HEK293 (cell line): ENCODE measurements around the gene TRIM8.

Experiments
- CTCF ChIP-seq: fragments of 450-650 bp; formaldehyde crosslinking; IDR thresholded peaks from 2 replicates; pipeline ENCODE4 v1.5.1; 2016; ENCODE audit warnings: missing biosample characterization, missing genetic modification characterization
- HOXC10 ChIP-seq: sonication (generic); formaldehyde crosslinking; IDR thresholded peaks from 2 replicates; pipeline ENCODE4 v1.8.1; 2023; ENCODE audit warnings: mild to moderate bottlenecking, missing genetic modification reagents
- MZF1 ChIP-seq: fragments of 450-650 bp; formaldehyde crosslinking; IDR thresholded peaks from 2 replicates; pipeline ENCODE4 v1.5.1; 2017; ENCODE audit warnings: missing biosample characterization, missing genetic modification characterization, borderline replicate concordance
- PBX3 ChIP-seq: sonication (generic); formaldehyde crosslinking; IDR thresholded peaks from 2 replicates; pipeline ENCODE4 v1.8.1; 2022; ENCODE audit warnings: mild to moderate bottlenecking, moderate library complexity, missing genetic modification reagents
- SCRT2 ChIP-seq: fragments of 450-650 bp; formaldehyde crosslinking; IDR thresholded peaks from 2 replicates; pipeline ENCODE4 v1.5.1; 2016; ENCODE audit warnings: missing biosample characterization, missing genetic modification characterization
- WT1 ChIP-seq: fragments of 450-650 bp; formaldehyde crosslinking; IDR thresholded peaks from 2 replicates; pipeline ENCODE4 v1.5.1; 2016; ENCODE audit warnings: missing biosample characterization, missing genetic modification characterization
- ZBTB1 ChIP-seq: fragments of 450-650 bp; formaldehyde crosslinking; IDR thresholded peaks from 2 replicates; pipeline ENCODE4 v1.5.1; 2016; ENCODE audit warnings: missing biosample characterization, missing genetic modification characterization
- ZBTB10 ChIP-seq: fragments of 450-650 bp; formaldehyde crosslinking; IDR thresholded peaks from 2 replicates; pipeline ENCODE4 v1.5.1; 2016; ENCODE audit warnings: missing biosample characterization, missing genetic modification characterization
- ZBTB21 ChIP-seq: fragments of 450-650 bp; formaldehyde crosslinking; IDR thresholded peaks from 2 replicates; pipeline ENCODE4 v1.5.1; 2017; ENCODE audit warnings: missing biosample characterization, missing genetic modification characterization
- ZFP37 ChIP-seq: fragments of 450-650 bp; formaldehyde crosslinking; IDR thresholded peaks from 2 replicates; pipeline ENCODE4 v1.5.1; 2016; ENCODE audit warnings: missing biosample characterization, missing genetic modification characterization
- ZFP41 ChIP-seq: fragments of 450-650 bp; formaldehyde crosslinking; IDR thresholded peaks from 2 replicates; pipeline ENCODE4 v1.5.1; 2016; ENCODE audit warnings: missing biosample characterization, missing genetic modification characterization, borderline replicate concordance
- ZNF10 ChIP-seq: fragments of 450-650 bp; formaldehyde crosslinking; IDR thresholded peaks from 2 replicates; pipeline ENCODE4 v1.5.1; 2017; ENCODE audit warnings: missing biosample characterization, missing genetic modification characterization
- ZNF155 ChIP-seq: fragments of 450-650 bp; formaldehyde crosslinking; IDR thresholded peaks from 2 replicates; pipeline ENCODE4 v1.5.1; 2016; ENCODE audit warnings: missing biosample characterization, missing genetic modification characterization
- ZNF169 ChIP-seq: fragments of 450-650 bp; formaldehyde crosslinking; IDR thresholded peaks from 2 replicates; pipeline ENCODE4 v1.5.1; 2016; ENCODE audit warnings: missing biosample characterization, missing genetic modification characterization
- ZNF175 ChIP-seq: fragments of 450-650 bp; formaldehyde crosslinking; IDR thresholded peaks from 2 replicates; pipeline ENCODE4 v1.5.1; 2016; ENCODE audit warnings: missing biosample characterization, missing genetic modification characterization
- ZNF202 ChIP-seq: fragments of 450-650 bp; formaldehyde crosslinking; IDR thresholded peaks from 2 replicates; pipeline ENCODE4 v1.5.1; 2016; ENCODE audit warnings: missing biosample characterization, missing genetic modification characterization, borderline replicate concordance
- ZNF223 ChIP-seq: fragments of 450-650 bp; formaldehyde crosslinking; IDR thresholded peaks from 2 replicates; pipeline ENCODE4 v1.5.1; 2016; ENCODE audit warnings: missing biosample characterization, missing genetic modification characterization
- ZNF280C ChIP-seq: fragments of 450-650 bp; formaldehyde crosslinking; IDR thresholded peaks from 2 replicates; pipeline ENCODE4 v1.5.1; 2016; ENCODE audit warnings: missing biosample characterization, missing genetic modification characterization
- ZNF311 ChIP-seq: fragments of 450-650 bp; formaldehyde crosslinking; IDR thresholded peaks from 2 replicates; pipeline ENCODE4 v1.5.1; 2017; ENCODE audit warnings: missing biosample characterization, missing genetic modification characterization, borderline replicate concordance
- ZNF354C ChIP-seq: fragments of 450-650 bp; formaldehyde crosslinking; IDR thresholded peaks from 2 replicates; pipeline ENCODE4 v1.5.1; 2016; ENCODE audit warnings: missing biosample characterization, missing genetic modification characterization, low read depth, borderline replicate concordance
- ZNF366 ChIP-seq: fragments of 450-650 bp; formaldehyde crosslinking; conservative IDR thresholded peaks from 2 replicates; pipeline ENCODE4 v1.5.1; 2016; ENCODE audit warnings: missing biosample characterization, missing genetic modification characterization
- ZNF37A ChIP-seq: fragments of 450-650 bp; IDR thresholded peaks from 2 replicates; pipeline ENCODE4 v1.5.1; 2018; ENCODE audit warnings: missing biosample characterization, missing genetic modification characterization
- ZNF416 ChIP-seq: fragments of 450-650 bp; formaldehyde crosslinking; IDR thresholded peaks from 2 replicates; pipeline ENCODE4 v1.5.1; 2016; ENCODE audit warnings: missing biosample characterization, missing genetic modification characterization
- ZNF488 ChIP-seq: fragments of 450-650 bp; formaldehyde crosslinking; IDR thresholded peaks from 2 replicates; pipeline ENCODE4 v1.5.1; 2016; ENCODE audit warnings: missing biosample characterization, missing genetic modification characterization
- ZNF514 ChIP-seq: fragments of 450-650 bp; formaldehyde crosslinking; IDR thresholded peaks from 2 replicates; pipeline ENCODE4 v1.5.1; 2016; ENCODE audit warnings: missing biosample characterization, missing genetic modification characterization
- ZNF596 ChIP-seq: fragments of 450-650 bp; IDR thresholded peaks from 2 replicates; pipeline ENCODE4 v1.5.0; 2018; ENCODE audit warnings: missing biosample characterization, mild to moderate bottlenecking, missing genetic modification characterization, moderate library complexity
- ZNF626 ChIP-seq: fragments of 450-650 bp; sonication (Bioruptor Pico); formaldehyde crosslinking; IDR thresholded peaks from 2 replicates; pipeline ENCODE4 v1.5.1; 2018; ENCODE audit warnings: missing biosample characterization, missing genetic modification characterization, inconsistent platforms
- ZNF654 ChIP-seq: fragments of 450-650 bp; formaldehyde crosslinking; IDR thresholded peaks from 2 replicates; pipeline ENCODE4 v1.5.1; 2016; ENCODE audit warnings: low read depth, missing biosample characterization, missing genetic modification characterization
- ZNF76 ChIP-seq: fragments of 450-650 bp; formaldehyde crosslinking; IDR thresholded peaks from 2 replicates; pipeline ENCODE4; 2016; ENCODE audit warnings: low read depth, missing biosample characterization, missing genetic modification characterization, borderline replicate concordance
- TF ChIP-seq, protein P1 (sequence below): fragments of 450-650 bp; formaldehyde crosslinking; optimal IDR thresholded peaks from 2 replicates; pipeline ENCODE3; 2016; ENCODE audit warnings: missing biosample characterization, mild to moderate bottlenecking, missing genetic modification characterization

The TRIM8 gene

DNA sequence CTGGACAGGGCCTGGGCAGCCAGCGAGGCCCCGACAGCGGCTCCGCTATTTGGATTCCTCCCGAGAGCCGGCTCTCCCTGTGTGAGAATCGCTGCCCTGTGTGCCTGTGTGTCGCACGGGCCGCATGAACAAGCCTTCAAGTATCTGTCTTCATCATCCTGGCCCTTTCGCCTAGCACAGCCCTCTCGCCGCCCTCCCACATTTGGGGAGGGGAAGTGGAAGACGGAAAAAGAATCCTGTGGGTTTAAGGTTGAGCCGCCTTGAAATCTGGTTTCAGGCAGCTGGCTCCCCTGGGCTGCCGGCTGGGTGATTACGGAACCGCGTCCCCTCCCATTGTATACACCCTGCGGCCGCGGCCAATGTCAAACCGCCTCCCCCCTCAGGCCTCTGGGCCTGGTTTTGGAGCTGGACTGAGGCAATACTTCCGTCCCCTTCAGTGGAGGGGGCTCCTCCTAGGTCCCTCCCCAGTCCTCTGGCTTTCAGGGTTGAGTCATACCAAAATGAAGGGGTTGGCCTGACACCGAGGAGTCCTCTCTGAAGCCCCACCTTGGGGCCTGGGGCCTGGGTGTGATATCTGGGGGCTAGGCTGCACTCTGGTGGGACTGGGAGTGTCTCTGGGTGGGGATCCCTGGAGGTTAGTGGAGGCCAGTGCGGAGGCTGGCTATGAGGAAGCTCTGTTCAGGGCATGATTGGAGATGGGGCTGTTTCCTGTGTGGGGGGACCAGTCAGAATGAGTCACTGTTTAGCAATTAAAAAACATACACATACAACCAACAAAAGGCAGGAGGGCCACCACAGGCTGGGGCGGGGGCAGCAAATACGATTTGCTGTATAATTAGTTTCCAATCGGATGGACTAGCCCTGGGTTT, 1.7 kb downstream of the TRIM8 start (continued):
- TF ChIP-seq ZNF155 (tag by site-specific recombination) (no peak), ZNF202 (tag by site-specific recombination) (no peak), ZNF37A (tag by site-specific recombination) (no peak), ZNF488 (tag by site-specific recombination) (no peak), ZNF10 (tag by site-specific recombination) (no peak), ZNF280C (tag by site-specific recombination) (no peak), MZF1 (tag by site-specific recombination) (peak; percentile 95), ZNF366 (peak; percentile 27; the same call in 1 of the 2 replicates), ZFP41 (tag by site-specific recombination) (no peak), CTCF (tag by site-specific recombination) (no peak), ZNF654 (tag by site-specific recombination) (no peak), PBX3 (CRISPR knock-in tag) (no peak), ZNF596 (tag by site-specific recombination) (no peak), ZNF169 (no peak), ZNF311 (tag by site-specific recombination) (no peak), ZNF354C (no peak), ZNF76 (tag by site-specific recombination) (no peak), ZNF416 (tag by site-specific recombination) (no peak), SCRT2 (no peak), ZNF514 (tag by site-specific recombination) (no peak), WT1 (tag by site-specific recombination) (peak; percentile 81), ZBTB10 (tag by site-specific recombination) (no peak), ZFP37 (tag by site-specific recombination) (0 out of 2 replicates have a peak, but pooled peaks have one; percentile 59), ZNF223 (tag by site-specific recombination) (no peak), ZNF175 (tag by site-specific recombination) (no peak), ZBTB21 (tag by site-specific recombination) (no peak), HOXC10 (no peak), ZBTB1 (0 out of 2 replicates have a peak, but pooled peaks have one; percentile 12), ZNF626 (tag by site-specific recombination) (no peak)
- TF ChIP-seq, protein P1, sequence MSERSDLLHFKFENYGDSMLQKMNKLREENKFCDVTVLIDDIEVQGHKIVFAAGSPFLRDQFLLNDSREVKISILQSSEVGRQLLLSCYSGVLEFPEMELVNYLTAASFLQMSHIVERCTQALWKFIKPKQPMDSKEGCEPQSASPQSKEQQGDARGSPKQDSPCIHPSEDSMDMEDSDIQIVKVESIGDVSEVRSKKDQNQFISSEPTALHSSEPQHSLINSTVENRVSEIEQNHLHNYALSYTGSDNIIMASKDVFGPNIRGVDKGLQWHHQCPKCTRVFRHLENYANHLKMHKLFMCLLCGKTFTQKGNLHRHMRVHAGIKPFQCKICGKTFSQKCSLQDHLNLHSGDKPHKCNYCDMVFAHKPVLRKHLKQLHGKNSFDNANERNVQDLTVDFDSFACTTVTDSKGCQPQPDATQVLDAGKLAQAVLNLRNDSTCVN (tag by site-specific recombination), result no peak
